Measurements from ENCODE around the gene CCDC91. TPM values are rescaled to one million over a fixed set of nuclear protein-coding genes. Genes with fewer than 3 reads are reported as not detected.
A peak's percentile ranks its signal among the peaks of the same experiment; 100 is the strongest.

The CCDC91 gene
- total and polyA plus RNA-seq, 4 donors = 13.4 to 41.3 (median 23.3) TPM

- no peaks in the 10 kb centered on the region for H3K9me3 ChIP-seq (ENCODE audit: control insufficient read depth in 4 of 4, insufficient read depth in 3 of 4, low read length in 3 of 4)
- H3K36me3 ChIP-seq (ENCODE audit: control insufficient read depth in 4 of 4, insufficient read depth in 4 of 4, low read length in 4 of 4) = no peaks in the 10 kb centered on the region
- WGBS, 2 donors = 88 to 89% methylated on average over 2 of the region's 2 CpGs
- DNase-seq = peak in 2 of 3 donors; percentile 24 to 25
- no peak overlapping the region for H3K27ac ChIP-seq (ENCODE audit: low read depth in 1 of 2, low read length in 1 of 2)
- TF ChIP-seq CTCF (IDR thresholded peaks at IDR 0.05; ENCODE audit: control extremely low read depth, extremely low read depth) = no peak
- no peak overlapping the region for H3K9ac ChIP-seq (ENCODE audit: insufficient read depth in 1 of 2, low read length in 2 of 2)
- no peak overlapping the region for H3K4me3 ChIP-seq
- H3K4me1 ChIP-seq (ENCODE audit: control insufficient read depth in 5 of 5, insufficient read depth in 5 of 5, low read length in 5 of 5) = peaks cover 0 to 7% (median 0%) of the 10 kb centered on the region in 5 donors
- H3K27me3 ChIP-seq (ENCODE audit: control insufficient read depth in 3 of 3, insufficient read depth in 3 of 3, low read length in 2 of 3) = no peaks in the 10 kb centered on the region
- ATAC-seq (ENCODE audit: insufficient read depth, low FRiP score) = no peak
Measured at GRCh38 chr12:28535216-28535615, 345.0 kb downstream of the CCDC91 start.

- H3K9ac ChIP-seq (ENCODE audit: insufficient read depth in 1 of 2, low read length in 2 of 2) = no peak overlapping the region
- H3K36me3 ChIP-seq (ENCODE audit: control insufficient read depth in 4 of 4, insufficient read depth in 4 of 4, low read length in 4 of 4) = no peaks in the 10 kb centered on the region
- no peak overlapping the region for H3K4me3 ChIP-seq
- WGBS, 2 donors = 34 to 73% methylated on average over 2 of the region's 2 CpGs
- TF ChIP-seq CTCF (IDR thresholded peaks at IDR 0.05; ENCODE audit: control extremely low read depth, extremely low read depth) = no peak
- H3K9me3 ChIP-seq (ENCODE audit: control insufficient read depth in 4 of 4, insufficient read depth in 3 of 4, low read length in 3 of 4) = no peaks in the 10 kb centered on the region
- ATAC-seq (ENCODE audit: insufficient read depth, low FRiP score) = no peak
- no peak overlapping the region for H3K27ac ChIP-seq (ENCODE audit: low read depth in 1 of 2, low read length in 1 of 2)
- peaks cover 0 to 7% (median 0%) of the 10 kb centered on the region in 5 donors for H3K4me1 ChIP-seq (ENCODE audit: control insufficient read depth in 5 of 5, insufficient read depth in 5 of 5, low read length in 5 of 5)
- H3K27me3 ChIP-seq (ENCODE audit: control insufficient read depth in 3 of 3, insufficient read depth in 3 of 3, low read length in 2 of 3) = no peaks in the 10 kb centered on the region
- DNase-seq = no peak
Measured at GRCh38 chr12:28536088-28536487, 345.8 kb downstream of the CCDC91 start.

- Histone ChIP-seq H3K27ac (ENCODE audit: low read depth in 1 of 2, low read length in 1 of 2) (no peak overlapping the region), H3K27me3 (ENCODE audit: control insufficient read depth in 3 of 3, insufficient read depth in 3 of 3, low read length in 2 of 3) (no peaks in the 10 kb centered on the region), H3K9me3 (ENCODE audit: control insufficient read depth in 4 of 4, insufficient read depth in 3 of 4, low read length in 3 of 4) (no peaks in the 10 kb centered on the region), H3K4me1 (ENCODE audit: control insufficient read depth in 5 of 5, insufficient read depth in 5 of 5, low read length in 5 of 5) (peaks cover 0 to 7% (median 0%) of the 10 kb centered on the region in 5 donors), H3K36me3 (ENCODE audit: control insufficient read depth in 4 of 4, insufficient read depth in 4 of 4, low read length in 4 of 4) (no peaks in the 10 kb centered on the region), H3K9ac (ENCODE audit: insufficient read depth in 1 of 2, low read length in 2 of 2) (no peak overlapping the region), H3K4me3 (no peak overlapping the region)
- TF ChIP-seq CTCF (IDR thresholded peaks at IDR 0.05; ENCODE audit: control extremely low read depth, extremely low read depth) = no peak
- no peak for DNase-seq
- 90 to 95% methylated on average over 1 of the region's 1 CpG for WGBS, 2 donors
- ATAC-seq (ENCODE audit: insufficient read depth, low FRiP score) = no peak
Measured at GRCh38 chr12:28537474-28537873, 347.2 kb downstream of the CCDC91 start.

- H3K36me3 ChIP-seq (ENCODE audit: control insufficient read depth in 4 of 4, insufficient read depth in 4 of 4, low read length in 4 of 4) = no peaks in the 10 kb centered on the region
- ATAC-seq (ENCODE audit: insufficient read depth, low FRiP score) (no peak), DNase-seq (no peak)
- no peak overlapping the region for H3K9ac ChIP-seq (ENCODE audit: insufficient read depth in 1 of 2, low read length in 2 of 2)
- no peak overlapping the region for H3K4me3 ChIP-seq
- no peaks in the 10 kb centered on the region for H3K9me3 ChIP-seq (ENCODE audit: control insufficient read depth in 4 of 4, insufficient read depth in 3 of 4, low read length in 3 of 4)
- H3K27ac ChIP-seq (ENCODE audit: low read depth in 1 of 2, low read length in 1 of 2) = no peak overlapping the region
- H3K27me3 ChIP-seq (ENCODE audit: control insufficient read depth in 3 of 3, insufficient read depth in 3 of 3, low read length in 2 of 3) = no peaks in the 10 kb centered on the region
- TF ChIP-seq CTCF (IDR thresholded peaks at IDR 0.05; ENCODE audit: control extremely low read depth, extremely low read depth) = no peak
- peaks cover 0 to 7% (median 2%) of the 10 kb centered on the region in 5 donors for H3K4me1 ChIP-seq (ENCODE audit: control insufficient read depth in 5 of 5, insufficient read depth in 5 of 5, low read length in 5 of 5)
- WGBS, 2 donors = 96 to 98% methylated on average over 4 of the region's 4 CpGs
Measured at GRCh38 chr12:28539691-28540323, 349.6 kb downstream of the CCDC91 start.
